ENCODE data around the gene CNTNAP3. TPM values are rescaled to one million over a fixed set of nuclear protein-coding genes. Genes with fewer than 3 reads are reported as not detected.
A peak's percentile ranks its signal among the peaks of the same experiment; 100 is the strongest.
"Not testable (repeated sequence)": the region's sequence is repeated elsewhere in the genome, so short reads cannot be mapped to it uniquely, and the experiment has no call there.

CNTNAP3 gene
- total RNA-seq, 1 donor from 2014 or later: 2.7 TPM

DNA sequence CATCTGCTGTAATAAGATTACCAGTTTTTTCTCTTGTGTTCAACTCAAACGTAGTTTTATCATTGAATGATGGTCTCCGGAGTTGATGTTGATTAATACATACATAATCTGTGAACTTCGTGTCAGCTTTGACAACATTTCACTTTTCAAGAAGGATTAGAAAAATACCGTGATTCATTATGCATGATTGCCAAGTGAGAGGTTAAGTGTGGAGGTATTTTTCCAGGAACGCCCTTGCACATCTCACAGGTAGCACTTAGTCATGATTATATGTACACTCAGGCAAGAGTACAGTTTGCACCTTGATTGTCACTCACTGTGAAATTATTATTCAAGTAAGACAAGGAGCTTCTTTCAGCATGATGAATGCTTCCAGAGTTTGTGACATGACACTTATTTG is 202.7 kb downstream of the CNTNAP3 start:
- H3K4me3 Mint-ChIP-seq (ENCODE audit: unreplicated experiment); H3K27me3 Mint-ChIP-seq (ENCODE audit: low read depth, unreplicated experiment); H3K27me3 ChIP-seq (ENCODE audit: insufficient read depth, low read length); H3K4me3 ChIP-seq (ENCODE audit: insufficient read depth, low read depth, low read length); H2AFZ ChIP-seq (ENCODE audit: low read depth, low read length); H3K4me1 ChIP-seq (ENCODE audit: insufficient read depth, low read length); H3K4me1 Mint-ChIP-seq (ENCODE audit: low read depth, unreplicated experiment); H4K20me1 ChIP-seq (ENCODE audit: insufficient read depth, low read length); H3K27ac ChIP-seq (ENCODE audit: low read depth, low read length); H3K4me2 ChIP-seq (ENCODE audit: low read length); H3K36me3 Mint-ChIP-seq (ENCODE audit: low read depth, unreplicated experiment); H3K79me2 ChIP-seq (ENCODE audit: insufficient read depth, low read length); H3K9ac ChIP-seq (ENCODE audit: low read length); H3K9me3 ChIP-seq (ENCODE audit: insufficient read depth, low read depth, low read length); H3K9me3 Mint-ChIP-seq (ENCODE audit: unreplicated experiment); H3K36me3 ChIP-seq (ENCODE audit: insufficient read depth, low read length); H3K27ac Mint-ChIP-seq (ENCODE audit: unreplicated experiment); FAIRE-seq; DNase-seq (ENCODE audit: low read depth): not testable (repeated sequence)

DNA sequence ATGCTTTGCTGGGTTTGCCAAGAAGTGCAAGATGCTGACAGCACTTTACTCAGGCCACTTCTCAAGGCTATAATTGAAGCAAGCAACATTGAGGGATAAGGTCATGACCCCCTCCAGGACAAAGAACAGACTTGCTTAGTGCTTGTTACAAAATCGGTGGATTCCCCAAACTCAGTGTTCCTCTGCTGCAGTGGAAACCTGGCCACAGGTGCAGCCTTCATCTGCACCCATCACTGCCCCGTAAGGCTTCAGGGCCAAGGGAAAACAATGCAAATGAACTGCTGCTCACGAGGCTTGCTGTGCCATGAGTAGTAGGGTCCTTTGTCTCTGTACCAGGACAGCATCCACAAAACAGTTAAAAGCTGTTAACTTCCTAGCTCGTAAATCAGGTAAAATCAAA is 205.4 kb downstream of the CNTNAP3 start:
- not testable (repeated sequence) for FAIRE-seq; H3K9me3 ChIP-seq (ENCODE audit: insufficient read depth, low read depth, low read length); H3K27me3 Mint-ChIP-seq (ENCODE audit: low read depth, unreplicated experiment); H2AFZ ChIP-seq (ENCODE audit: low read depth, low read length); H3K4me3 Mint-ChIP-seq (ENCODE audit: unreplicated experiment); H3K4me3 ChIP-seq (ENCODE audit: insufficient read depth, low read depth, low read length); DNase-seq (ENCODE audit: low read depth); H3K9me3 Mint-ChIP-seq (ENCODE audit: unreplicated experiment); H3K36me3 Mint-ChIP-seq (ENCODE audit: low read depth, unreplicated experiment); H3K27me3 ChIP-seq (ENCODE audit: insufficient read depth, low read length); H3K4me1 Mint-ChIP-seq (ENCODE audit: low read depth, unreplicated experiment); H3K4me2 ChIP-seq (ENCODE audit: low read length); H3K27ac ChIP-seq (ENCODE audit: low read depth, low read length); H3K36me3 ChIP-seq (ENCODE audit: insufficient read depth, low read length); H3K9ac ChIP-seq (ENCODE audit: low read length); H4K20me1 ChIP-seq (ENCODE audit: insufficient read depth, low read length); H3K27ac Mint-ChIP-seq (ENCODE audit: unreplicated experiment); H3K79me2 ChIP-seq (ENCODE audit: insufficient read depth, low read length); H3K4me1 ChIP-seq (ENCODE audit: insufficient read depth, low read length)

DNA sequence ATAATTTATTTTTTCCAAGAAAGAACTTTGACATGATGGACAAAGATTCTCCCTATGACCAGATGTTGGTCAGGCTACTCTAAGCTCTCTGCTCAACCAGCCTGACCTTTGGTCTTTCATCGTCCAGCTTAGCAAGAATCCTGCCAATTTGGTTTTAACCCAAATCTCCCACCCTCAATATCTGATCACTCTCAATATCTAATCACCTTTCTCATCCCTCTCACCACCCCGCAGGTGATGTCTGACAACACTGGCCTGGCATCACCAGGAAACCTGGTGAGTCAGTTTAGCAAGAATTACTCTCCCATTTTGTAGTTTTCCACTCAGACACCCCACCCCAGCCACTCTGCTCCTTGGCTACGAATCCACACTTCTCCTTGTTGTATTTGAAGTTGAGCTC is 207.9 kb downstream of the CNTNAP3 start:
- not testable (repeated sequence) for H3K36me3 Mint-ChIP-seq (ENCODE audit: low read depth, unreplicated experiment); H3K4me1 Mint-ChIP-seq (ENCODE audit: low read depth, unreplicated experiment); H3K27ac Mint-ChIP-seq (ENCODE audit: unreplicated experiment); H3K36me3 ChIP-seq (ENCODE audit: insufficient read depth, low read length); FAIRE-seq; DNase-seq (ENCODE audit: low read depth); H3K27me3 Mint-ChIP-seq (ENCODE audit: low read depth, unreplicated experiment); H3K27ac ChIP-seq (ENCODE audit: low read depth, low read length); H3K9me3 ChIP-seq (ENCODE audit: insufficient read depth, low read depth, low read length); H2AFZ ChIP-seq (ENCODE audit: low read depth, low read length); H3K4me2 ChIP-seq (ENCODE audit: low read length); H3K4me3 ChIP-seq (ENCODE audit: insufficient read depth, low read depth, low read length); H4K20me1 ChIP-seq (ENCODE audit: insufficient read depth, low read length); H3K9me3 Mint-ChIP-seq (ENCODE audit: unreplicated experiment); H3K4me1 ChIP-seq (ENCODE audit: insufficient read depth, low read length); H3K9ac ChIP-seq (ENCODE audit: low read length); H3K79me2 ChIP-seq (ENCODE audit: insufficient read depth, low read length); H3K4me3 Mint-ChIP-seq (ENCODE audit: unreplicated experiment); H3K27me3 ChIP-seq (ENCODE audit: insufficient read depth, low read length)

DNA sequence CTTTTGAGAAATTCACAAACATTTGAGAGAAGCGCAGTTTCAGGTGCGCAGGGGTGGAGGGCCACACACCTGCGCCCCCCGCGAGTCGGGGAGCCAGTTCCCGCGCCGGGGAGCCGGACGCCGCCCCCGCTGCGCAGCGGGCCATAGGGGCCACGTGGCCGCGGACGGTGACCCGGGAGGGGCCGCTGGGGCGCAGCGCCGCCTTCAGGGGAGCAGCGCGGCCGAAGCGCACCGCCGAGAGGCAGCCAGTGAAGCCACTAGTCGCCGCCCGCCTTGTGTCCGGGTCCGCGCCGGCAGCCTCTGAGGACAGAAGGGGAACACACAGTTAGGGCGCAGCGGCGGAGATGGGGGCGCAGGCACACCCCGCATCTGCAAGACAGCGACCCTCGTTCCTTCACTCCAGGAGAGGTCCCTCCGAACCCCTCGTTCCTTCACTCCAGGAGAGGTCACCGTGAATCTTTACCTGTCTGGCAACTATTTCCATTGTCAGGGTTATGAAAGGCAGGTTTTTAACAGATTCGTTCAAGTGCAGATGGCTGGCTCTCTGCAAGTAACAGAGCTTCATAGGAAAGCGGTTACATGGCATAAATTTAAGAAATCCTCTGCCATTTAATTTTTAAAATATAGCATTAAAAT is 209.2 kb downstream of the CNTNAP3 start:
- peak overlapping the region; percentile 41 for H3K9ac ChIP-seq (ENCODE audit: low read length)
- peak overlapping the region; percentile 29 for H3K4me3 ChIP-seq (ENCODE audit: insufficient read depth, low read depth, low read length)
- H2AFZ ChIP-seq (ENCODE audit: low read depth, low read length): peak overlapping the region; percentile 71
- H3K9me3 ChIP-seq (ENCODE audit: insufficient read depth, low read depth, low read length); DNase-seq (ENCODE audit: low read depth); H3K27me3 Mint-ChIP-seq (ENCODE audit: low read depth, unreplicated experiment); H3K9me3 Mint-ChIP-seq (ENCODE audit: unreplicated experiment); H3K27ac Mint-ChIP-seq (ENCODE audit: unreplicated experiment); H4K20me1 ChIP-seq (ENCODE audit: insufficient read depth, low read length); H3K4me1 Mint-ChIP-seq (ENCODE audit: low read depth, unreplicated experiment); H3K36me3 Mint-ChIP-seq (ENCODE audit: low read depth, unreplicated experiment); FAIRE-seq; H3K4me1 ChIP-seq (ENCODE audit: insufficient read depth, low read length); H3K36me3 ChIP-seq (ENCODE audit: insufficient read depth, low read length); H3K79me2 ChIP-seq (ENCODE audit: insufficient read depth, low read length); H3K27me3 ChIP-seq (ENCODE audit: insufficient read depth, low read length); H3K27ac ChIP-seq (ENCODE audit: low read depth, low read length): not testable (repeated sequence)
- peak overlapping the region; percentile 78 for H3K4me3 Mint-ChIP-seq (ENCODE audit: unreplicated experiment)
- H3K4me2 ChIP-seq (ENCODE audit: low read length): peak overlapping the region; percentile 84

DNA sequence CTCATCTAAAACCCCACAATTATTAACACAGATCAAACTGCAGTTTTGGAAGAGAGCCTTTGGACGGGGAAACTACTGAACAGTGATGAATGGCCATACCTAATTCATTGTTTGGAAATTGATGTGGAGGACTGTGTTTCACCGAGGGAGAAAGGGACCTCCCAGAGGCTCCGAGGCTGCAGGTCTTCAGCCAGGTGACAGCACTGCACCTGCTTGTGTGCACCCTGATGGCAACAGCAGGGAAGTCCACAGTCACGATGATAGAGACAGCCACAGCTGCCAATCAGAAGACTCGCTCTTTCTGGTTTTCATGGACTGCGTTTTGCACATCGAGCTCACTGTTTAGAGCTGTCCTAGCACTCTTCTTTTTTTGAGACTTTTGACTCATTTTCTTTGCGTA is 214.4 kb downstream of the CNTNAP3 start:
- H3K4me3 Mint-ChIP-seq (ENCODE audit: unreplicated experiment); H3K27ac Mint-ChIP-seq (ENCODE audit: unreplicated experiment); H3K36me3 ChIP-seq (ENCODE audit: insufficient read depth, low read length); H2AFZ ChIP-seq (ENCODE audit: low read depth, low read length); H3K9ac ChIP-seq (ENCODE audit: low read length); DNase-seq (ENCODE audit: low read depth); H3K4me2 ChIP-seq (ENCODE audit: low read length); H3K4me1 Mint-ChIP-seq (ENCODE audit: low read depth, unreplicated experiment); H3K27me3 ChIP-seq (ENCODE audit: insufficient read depth, low read length); H3K36me3 Mint-ChIP-seq (ENCODE audit: low read depth, unreplicated experiment); H4K20me1 ChIP-seq (ENCODE audit: insufficient read depth, low read length); H3K27me3 Mint-ChIP-seq (ENCODE audit: low read depth, unreplicated experiment); H3K79me2 ChIP-seq (ENCODE audit: insufficient read depth, low read length); H3K4me1 ChIP-seq (ENCODE audit: insufficient read depth, low read length); H3K9me3 Mint-ChIP-seq (ENCODE audit: unreplicated experiment); H3K27ac ChIP-seq (ENCODE audit: low read depth, low read length); H3K4me3 ChIP-seq (ENCODE audit: insufficient read depth, low read depth, low read length); H3K9me3 ChIP-seq (ENCODE audit: insufficient read depth, low read depth, low read length); FAIRE-seq: not testable (repeated sequence)

DNA sequence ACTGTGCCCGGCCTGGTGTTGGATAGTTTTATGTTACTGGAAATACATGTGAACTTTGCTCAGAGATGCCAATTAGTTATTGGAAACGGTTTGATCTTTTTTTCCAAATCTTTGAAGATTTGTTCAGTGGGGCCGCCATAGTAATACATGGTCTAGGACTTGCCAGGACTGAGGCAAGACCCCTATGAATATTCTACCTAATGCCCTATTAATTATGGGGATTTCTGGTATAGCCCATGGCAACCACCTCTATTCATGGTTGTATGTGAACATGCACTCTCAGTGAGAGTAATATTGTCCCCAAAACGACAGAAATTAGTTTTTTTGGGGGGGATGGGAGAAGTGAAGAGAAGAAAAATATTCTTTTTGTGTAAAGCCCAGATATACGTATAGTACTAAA is 220.3 kb downstream of the CNTNAP3 start:
- not testable (repeated sequence) for H3K36me3 Mint-ChIP-seq (ENCODE audit: low read depth, unreplicated experiment); H3K4me3 Mint-ChIP-seq (ENCODE audit: unreplicated experiment); H3K9ac ChIP-seq (ENCODE audit: low read length); H3K9me3 ChIP-seq (ENCODE audit: insufficient read depth, low read depth, low read length); FAIRE-seq; H3K27me3 Mint-ChIP-seq (ENCODE audit: low read depth, unreplicated experiment); H3K27me3 ChIP-seq (ENCODE audit: insufficient read depth, low read length); H3K27ac Mint-ChIP-seq (ENCODE audit: unreplicated experiment); H3K4me1 Mint-ChIP-seq (ENCODE audit: low read depth, unreplicated experiment); H3K27ac ChIP-seq (ENCODE audit: low read depth, low read length); H3K4me2 ChIP-seq (ENCODE audit: low read length); H3K79me2 ChIP-seq (ENCODE audit: insufficient read depth, low read length); H2AFZ ChIP-seq (ENCODE audit: low read depth, low read length); H3K9me3 Mint-ChIP-seq (ENCODE audit: unreplicated experiment); H3K4me1 ChIP-seq (ENCODE audit: insufficient read depth, low read length); H3K36me3 ChIP-seq (ENCODE audit: insufficient read depth, low read length); DNase-seq (ENCODE audit: low read depth); H4K20me1 ChIP-seq (ENCODE audit: insufficient read depth, low read length); H3K4me3 ChIP-seq (ENCODE audit: insufficient read depth, low read depth, low read length)

All from astrocyte (in vitro differentiated cells and primary cell).